ENCODE measurements around the gene AK9. TPM values are rescaled to one million over a fixed set of nuclear protein-coding genes. Genes with fewer than 3 reads are reported as not detected.

AK9 gene
- total and polyA plus RNA-seq, 9 of the 15 experiments (the other 6 are each of a cell fraction or from before 2014, with no cell fraction given), result 0.59 to 1.9 (median 1.2) TPM

DNA sequence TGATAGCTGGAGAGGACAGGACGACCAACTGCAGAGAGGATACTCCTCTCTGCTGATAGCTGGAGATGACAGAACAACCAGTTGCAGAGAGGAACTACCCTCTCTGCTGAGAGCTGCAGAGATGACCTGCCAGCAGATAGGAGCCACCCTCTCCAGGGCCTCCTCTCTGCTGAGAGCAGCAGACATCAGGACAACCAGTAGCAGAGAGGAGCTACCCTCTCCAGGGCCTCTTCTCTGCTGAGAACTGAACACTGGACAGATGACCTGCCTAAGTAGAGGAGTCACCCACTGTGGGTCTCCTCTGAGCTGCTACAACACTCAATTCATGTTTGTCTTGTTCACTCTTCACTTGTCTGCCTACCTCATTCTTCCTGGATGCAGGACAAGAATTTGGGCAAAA, 180.6 kb downstream of the AK9 start (continued):
- TF ChIP-seq TRIM28 (IDR thresholded peaks at IDR 0.05) (0 out of 2 replicates have a peak, but pooled peaks have one; percentile 24), CBX8 (IDR thresholded peaks at IDR 0.05; ENCODE audit: borderline replicate concordance, extremely low read depth, low read depth, low read length, poor library complexity, severe bottlenecking) (no peak), PCBP1 (IDR thresholded peaks at IDR 0.05; ENCODE audit: low read depth, low read length, poor library complexity, severe bottlenecking) (no peak), SREBF2 (CRISPR knock-in tag; IDR thresholded peaks at IDR 0.05) (no peak), ZEB2 (IDR thresholded peaks at IDR 0.05) (no peak), SUPT5H (IDR thresholded peaks at IDR 0.05) (no peak), KLF1 (tag; IDR thresholded peaks at IDR 0.05) (no peak), FOXP1 (CRISPR knock-in tag; IDR thresholded peaks at IDR 0.05) (no peak)
- TF ChIP-seq, protein P1, sequence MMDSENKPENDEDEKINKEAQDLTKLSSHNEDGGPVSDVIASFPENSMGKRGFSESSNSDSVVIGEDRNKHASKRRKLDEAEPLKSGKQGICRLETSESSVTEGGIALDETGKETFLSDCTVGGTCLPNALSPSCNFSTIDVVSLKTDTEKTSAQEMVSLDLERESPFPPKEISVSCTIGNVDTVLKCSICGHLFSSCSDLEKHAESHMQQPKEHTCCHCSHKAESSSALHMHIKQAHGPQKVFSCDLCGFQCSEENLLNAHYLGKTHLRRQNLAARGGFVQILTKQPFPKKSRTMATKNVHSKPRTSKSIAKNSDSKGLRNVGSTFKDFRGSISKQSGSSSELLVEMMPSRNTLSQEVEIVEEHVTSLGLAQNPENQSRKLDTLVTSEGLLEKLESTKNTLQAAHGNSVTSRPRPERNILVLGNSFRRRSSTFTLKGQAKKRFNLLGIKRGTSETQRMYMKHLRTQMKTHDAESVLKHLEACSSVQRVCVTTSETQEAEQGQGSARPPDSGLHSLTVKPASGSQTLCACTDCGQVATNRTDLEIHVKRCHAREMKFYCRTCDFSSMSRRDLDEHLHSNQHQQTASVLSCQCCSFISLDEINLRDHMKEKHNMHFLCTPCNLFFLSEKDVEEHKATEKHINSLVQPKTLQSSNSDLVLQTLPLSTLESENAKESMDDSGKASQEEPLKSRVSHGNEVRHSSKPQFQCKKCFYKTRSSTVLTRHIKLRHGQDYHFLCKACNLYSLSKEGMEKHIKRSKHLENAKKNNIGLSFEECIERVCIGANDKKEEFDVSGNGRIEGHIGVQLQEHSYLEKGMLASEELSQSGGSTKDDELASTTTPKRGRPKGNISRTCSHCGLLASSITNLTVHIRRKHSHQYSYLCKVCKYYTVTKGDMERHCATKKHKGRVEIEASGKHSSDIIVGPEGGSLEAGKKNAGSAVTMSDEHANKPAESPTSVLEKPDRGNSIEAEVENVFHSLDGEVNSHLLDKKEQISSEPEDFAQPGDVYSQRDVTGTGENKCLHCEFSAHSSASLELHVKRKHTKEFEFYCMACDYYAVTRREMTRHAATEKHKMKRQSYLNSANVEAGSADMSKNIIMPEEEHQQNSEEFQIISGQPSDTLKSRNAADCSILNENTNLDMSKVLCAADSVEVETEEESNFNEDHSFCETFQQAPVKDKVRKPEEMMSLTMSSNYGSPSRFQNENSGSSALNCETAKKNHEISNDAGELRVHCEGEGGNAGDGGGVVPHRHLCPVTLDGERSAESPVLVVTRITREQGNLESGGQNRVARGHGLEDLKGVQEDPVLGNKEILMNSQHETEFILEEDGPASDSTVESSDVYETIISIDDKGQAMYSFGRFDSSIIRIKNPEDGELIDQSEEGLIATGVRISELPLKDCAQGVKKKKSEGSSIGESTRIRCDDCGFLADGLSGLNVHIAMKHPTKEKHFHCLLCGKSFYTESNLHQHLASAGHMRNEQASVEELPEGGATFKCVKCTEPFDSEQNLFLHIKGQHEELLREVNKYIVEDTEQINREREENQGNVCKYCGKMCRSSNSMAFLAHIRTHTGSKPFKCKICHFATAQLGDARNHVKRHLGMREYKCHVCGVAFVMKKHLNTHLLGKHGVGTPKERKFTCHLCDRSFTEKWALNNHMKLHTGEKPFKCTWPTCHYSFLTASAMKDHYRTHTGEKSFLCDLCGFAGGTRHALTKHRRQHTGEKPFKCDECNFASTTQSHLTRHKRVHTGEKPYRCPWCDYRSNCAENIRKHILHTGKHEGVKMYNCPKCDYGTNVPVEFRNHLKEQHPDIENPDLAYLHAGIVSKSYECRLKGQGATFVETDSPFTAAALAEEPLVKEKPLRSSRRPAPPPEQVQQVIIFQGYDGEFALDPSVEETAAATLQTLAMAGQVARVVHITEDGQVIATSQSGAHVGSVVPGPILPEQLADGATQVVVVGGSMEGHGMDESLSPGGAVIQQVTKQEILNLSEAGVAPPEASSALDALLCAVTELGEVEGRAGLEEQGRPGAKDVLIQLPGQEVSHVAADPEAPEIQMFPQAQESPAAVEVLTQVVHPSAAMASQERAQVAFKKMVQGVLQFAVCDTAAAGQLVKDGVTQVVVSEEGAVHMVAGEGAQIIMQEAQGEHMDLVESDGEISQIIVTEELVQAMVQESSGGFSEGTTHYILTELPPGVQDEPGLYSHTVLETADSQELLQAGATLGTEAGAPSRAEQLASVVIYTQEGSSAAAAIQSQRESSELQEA (IDR thresholded peaks at IDR 0.05; ENCODE audit: low read depth), result no peak

Measured in K562 (cell line).